Activated CD4-positive, alpha-beta T cell treated with anti-CD3 and anti-CD28 coated beads, Interleukin-2, amount 50 U/mL, for 24 hours (primary cell): ENCODE results near the gene RNMT.
"Not testable (repeated sequence)": the region's sequence is repeated elsewhere in the genome, so short reads cannot be mapped to it uniquely, and the experiment has no call there.

Source experiments
- DNase-seq, 2 donors: peaks; one replicate each; pipeline ENCODE4 v3.0.0-alpha.2; 2020; ENCODE audit warnings: low read depth in 1 of 2, low spot score in 1 of 2

Gene RNMT

GRCh38 chr18:13730481-13730880, 4.0 kb downstream of the RNMT start:
- no peak for DNase-seq

DNA sequence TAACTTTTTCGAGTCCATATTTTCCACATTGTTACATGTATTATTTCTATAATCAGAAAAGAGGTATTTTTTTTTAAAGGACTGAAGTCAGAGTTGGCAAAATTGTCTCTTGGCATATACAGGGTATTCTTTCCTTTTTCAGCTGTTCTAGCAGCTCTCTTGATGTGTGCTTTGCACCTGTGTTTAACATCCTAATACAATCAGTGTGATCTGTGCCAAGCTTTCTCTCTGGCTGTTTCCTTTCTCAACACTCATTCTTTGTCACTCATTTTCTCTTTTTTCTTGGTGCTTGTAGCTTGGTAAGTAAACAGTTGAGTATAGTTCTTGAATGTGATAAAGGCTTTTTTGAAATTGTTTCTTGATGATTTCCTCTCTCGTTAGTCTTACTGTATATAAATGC, 9.2 kb downstream of the RNMT start:
- DNase-seq, result no peak

DNA sequence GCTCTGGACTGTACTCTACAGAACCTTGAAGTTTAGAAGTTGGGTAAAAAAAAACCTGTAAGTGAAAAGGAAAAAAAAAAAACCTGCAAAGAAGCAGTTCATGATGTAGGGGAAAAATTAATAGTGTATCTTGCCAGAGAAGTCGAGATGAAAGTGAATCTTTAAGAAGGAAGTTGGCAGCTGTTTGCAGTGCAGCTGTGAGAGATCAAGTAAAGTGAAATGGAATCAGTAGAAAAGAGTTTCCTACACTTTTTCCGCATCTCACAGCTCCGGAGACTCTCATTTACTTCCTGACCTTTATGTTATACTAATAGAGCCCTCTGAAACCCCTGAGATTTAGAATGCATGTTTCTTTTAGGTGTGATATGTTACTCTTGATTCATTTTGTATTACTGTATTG, 19.2 kb downstream of the RNMT start:
- DNase-seq, result no peak

DNA sequence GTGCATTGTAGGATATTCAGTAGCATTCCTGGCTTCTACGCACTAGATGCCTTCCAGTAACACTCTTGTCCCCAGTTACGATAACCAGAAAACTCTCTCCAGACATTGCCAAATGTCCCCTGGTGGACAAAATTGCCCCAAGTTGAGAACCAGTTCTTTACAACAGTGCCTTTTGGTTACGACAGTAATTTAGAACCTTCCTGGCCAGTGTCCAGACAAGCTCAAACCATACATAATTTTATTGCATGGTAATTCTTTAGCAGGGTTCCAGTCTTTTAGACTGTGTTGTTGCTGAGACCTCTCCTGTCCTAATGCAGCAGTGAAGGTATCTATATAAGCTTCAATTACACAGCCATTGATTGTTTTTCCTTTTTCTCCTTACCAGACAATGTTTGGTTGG, 20.2 kb downstream of the RNMT start:
- no peak for DNase-seq

- not testable (repeated sequence) for DNase-seq
Measured at GRCh38 chr18:13751599-13751998, 25.1 kb downstream of the RNMT start.

DNA sequence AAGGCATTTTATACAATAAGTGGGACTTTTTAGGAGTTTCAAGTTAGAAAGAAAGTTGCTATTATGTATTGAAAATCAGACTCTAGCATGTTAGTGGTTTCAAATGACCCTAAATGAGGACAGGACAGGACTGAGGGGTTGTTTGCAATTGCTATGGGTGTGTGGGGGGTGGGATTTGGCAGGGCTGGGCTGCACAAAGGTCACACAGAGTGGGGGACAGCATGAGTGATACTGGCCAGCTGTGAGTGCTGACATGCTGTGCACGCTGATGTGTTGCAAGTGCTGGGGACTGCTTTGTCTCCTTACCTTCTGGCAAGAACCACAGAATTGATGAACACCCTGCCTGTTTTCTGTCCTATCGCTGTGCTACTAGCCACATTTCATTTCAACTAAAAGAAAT, 29.8 kb downstream of the RNMT start:
- no peak for DNase-seq

DNA sequence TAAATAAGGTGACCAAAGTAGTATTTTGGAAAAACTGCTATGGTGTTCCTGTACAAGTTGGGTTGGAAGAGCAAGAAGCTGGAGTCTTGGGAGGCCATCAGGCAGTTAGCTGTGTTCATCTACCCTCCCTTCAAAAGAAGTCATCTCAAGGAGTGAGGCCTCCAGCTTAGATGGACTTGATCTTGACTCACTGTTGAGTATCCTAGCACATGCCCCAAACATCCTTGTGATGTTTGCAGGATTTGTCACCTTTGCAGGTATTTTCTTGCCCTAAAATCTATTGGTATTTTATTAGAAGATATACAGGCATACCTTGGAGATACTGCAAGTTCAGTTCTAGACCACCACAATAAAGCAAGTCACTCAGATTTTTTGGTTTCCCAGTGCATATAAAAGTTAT, 30.2 kb downstream of the RNMT start:
- no peak for DNase-seq

DNA sequence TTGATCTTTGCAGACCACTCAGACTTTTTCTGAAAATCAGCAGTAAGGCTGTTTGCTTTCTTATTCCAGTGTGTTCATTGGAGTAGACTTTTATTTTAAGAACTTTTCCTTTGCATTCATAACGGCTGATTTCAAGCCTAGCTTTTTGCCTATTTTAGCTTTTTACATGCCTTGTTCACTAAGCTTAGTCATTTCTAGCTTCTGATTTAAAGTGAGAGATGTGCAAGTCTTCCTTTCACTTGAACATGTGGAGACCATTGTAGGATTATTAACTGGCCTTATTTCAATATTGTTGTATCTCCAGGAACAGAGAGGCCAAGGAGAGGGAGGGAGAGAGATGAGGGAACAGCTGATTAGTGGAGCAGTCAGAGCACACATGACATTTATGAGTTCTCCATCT, 32.1 kb downstream of the RNMT start:
- no peak for DNase-seq

DNA sequence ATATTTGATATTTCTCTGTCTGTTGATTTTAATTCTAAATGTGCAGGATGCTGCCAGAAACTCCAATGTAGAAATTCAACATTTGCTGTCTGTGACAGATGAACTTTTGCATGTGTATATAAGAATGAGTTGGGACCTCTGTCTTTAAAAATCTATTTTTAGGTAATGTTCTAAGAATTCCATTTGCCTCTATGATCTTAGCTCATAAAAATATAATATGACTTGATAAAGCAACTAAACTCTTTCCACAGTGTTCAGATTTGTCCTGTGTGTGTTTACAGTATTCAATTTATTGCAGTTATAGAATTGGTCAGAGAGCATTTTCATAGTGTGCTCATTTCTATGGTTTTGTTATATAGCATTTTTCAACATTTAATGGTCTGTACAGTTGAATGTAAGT, 33.6 kb downstream of the RNMT start:
- no peak for DNase-seq

GRCh38 chr18:13762690-13763439, 36.4 kb downstream of the RNMT start:
- no peak for DNase-seq

GRCh38 chr18:13775058-13775457, 48.6 kb downstream of the RNMT start:
- no peak for DNase-seq

- DNase-seq, result no peak
Measured at GRCh38 chr18:13791181-13791580, 64.7 kb downstream of the RNMT start.

- DNase-seq, result no peak
Measured at GRCh38 chr18:13793819-13794218, 67.3 kb downstream of the RNMT start.

DNA sequence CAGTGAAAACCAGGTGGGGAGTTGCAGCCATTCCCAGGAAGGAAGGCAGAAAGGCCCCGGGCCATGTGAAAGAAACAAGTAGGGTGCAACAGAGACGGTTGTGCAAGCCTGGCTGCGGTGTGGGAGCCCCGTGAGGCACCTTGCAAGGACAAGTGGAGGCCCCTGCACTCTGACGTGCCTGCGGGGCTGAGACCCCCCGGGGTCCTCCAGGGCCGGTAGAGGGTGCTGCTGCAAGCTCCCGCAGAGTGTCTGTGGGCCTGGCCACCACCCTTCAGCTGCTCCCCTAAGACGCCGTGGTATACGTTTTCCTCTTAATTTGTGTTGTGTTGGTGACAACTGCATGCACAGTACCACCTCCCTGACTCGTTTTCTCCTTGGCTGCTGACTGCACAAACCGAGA, 70.0 kb downstream of the RNMT start:
- DNase-seq, result no peak

GRCh38 chr18:13797157-13797611, 70.7 kb downstream of the RNMT start:
- no peak for DNase-seq

GRCh38 chr18:13799396-13799795, 72.9 kb downstream of the RNMT start:
- DNase-seq, result no peak

DNA sequence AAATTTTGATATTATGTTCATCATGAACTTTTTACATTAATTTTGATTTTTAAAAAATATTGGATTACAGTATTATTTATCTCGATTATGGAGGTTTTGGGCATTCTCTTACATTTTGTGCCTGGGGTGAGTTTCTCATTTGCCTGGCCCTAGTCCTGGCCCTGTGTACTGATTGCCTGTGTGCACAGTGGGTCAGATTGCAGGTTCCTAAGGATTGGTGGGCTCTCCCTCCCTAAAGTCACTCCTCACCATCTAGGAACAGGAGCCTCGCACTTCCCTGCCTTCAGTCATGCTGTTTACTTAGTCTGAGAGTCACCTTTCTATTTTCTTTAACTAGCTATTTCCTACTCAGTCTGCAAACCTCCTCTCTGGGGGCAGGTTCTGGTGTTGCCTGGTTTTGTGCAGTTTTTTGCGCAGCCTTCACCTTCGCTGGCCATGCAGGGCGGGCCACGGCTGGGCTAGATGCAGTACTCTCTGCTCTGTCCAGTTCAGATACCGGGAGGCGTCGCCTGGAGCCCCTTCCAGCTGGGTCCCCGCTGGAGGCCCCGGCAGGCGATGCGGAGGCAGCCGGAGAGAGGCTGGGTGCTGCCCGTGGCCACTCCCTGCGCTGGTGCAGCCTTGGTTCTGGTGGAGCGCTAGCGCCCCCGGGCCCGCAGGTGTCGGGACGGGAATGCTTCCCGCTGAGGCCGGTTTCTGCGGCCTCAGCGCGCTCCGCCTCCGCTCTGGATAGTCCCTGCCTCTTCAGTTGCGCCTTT, 74.2 kb downstream of the RNMT start:
- DNase-seq, result no peak

DNA sequence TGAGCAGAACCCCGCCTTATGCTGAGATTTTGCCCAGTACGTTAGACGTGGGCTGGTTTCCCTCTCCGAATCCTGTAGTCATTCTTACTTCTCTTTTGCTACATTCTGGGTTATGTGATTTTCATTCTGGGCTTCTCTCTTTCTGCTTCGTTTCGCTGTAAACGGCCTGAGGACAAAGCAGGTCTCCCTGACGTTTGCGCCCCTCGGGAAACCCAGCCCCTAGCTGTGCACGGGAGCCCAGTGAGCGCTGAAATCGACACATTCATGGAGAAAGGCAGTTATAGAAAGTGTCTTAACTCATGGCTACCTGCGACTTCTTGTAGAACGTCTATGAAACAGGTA, 74.8 kb downstream of the RNMT start:
- no peak for DNase-seq

GRCh38 chr18:13804305-13804704, 77.8 kb downstream of the RNMT start:
- no peak for DNase-seq

DNA sequence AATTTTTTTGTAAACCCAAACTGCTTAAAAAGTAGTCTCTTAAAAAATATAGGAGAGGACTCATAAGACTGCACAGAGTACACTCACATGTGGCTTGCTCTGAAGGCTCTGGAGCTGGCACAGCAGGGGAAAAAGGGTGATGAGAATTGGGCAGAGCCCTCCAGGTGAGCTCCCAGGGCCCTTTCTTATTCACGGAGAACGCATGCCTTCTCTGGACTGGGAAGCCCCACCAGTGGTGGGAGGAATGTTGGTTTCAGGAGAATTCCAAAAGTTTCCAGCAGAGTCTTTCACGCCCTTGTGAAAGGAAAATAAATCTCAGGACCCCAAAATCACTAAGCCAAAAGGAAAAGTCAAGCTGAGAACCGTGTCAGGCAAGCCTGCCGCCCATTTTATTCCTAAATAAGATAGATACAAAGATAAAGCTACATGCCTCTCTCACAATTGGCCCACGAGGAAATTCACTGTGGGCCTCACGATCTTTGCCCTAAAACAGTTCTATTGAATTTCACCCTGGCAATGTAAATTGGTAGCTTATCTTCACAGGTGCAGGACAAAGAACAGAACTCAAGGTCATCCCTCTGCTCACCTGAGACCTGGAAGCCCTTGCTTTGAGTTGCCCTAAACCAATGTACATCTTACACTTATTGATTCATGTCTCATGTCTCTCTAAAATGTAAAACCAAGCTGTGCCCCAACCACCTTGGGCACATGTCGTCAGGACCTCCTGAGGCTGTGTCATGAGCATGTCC, 82.0 kb downstream of the RNMT start:
- DNase-seq, result no peak

DNA sequence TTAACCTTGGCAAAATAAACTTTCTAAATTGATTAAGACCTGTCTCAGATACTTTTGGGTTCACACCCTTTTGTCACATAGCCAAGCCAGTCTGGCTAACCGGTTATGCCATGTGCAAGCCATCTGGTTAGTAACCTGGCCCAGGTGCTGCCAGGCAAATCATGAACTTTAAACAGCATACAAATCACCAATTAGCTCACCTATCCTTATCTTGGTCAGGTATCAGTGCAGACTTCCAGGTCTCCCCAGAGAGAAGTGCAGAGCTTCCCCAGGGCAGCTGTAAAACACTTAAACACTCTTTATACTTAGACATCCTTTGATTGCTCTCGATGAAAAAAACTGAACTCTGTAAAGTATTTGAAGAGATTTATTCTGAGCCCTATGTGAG, 82.6 kb downstream of the RNMT start:
- no peak for DNase-seq
